Esophagus muscularis mucosa (tissue), 4 donors: Measurements from ENCODE around the gene ANKRD34C.

Experiments used
- EP300 ChIP-seq: sonication (generic); formaldehyde crosslinking; IDR thresholded peaks from one replicate; pipeline ENCODE4 v1.6.1; 2017; ENCODE audit warnings: antibody characterized with exemption
- POLR2A ChIP-seq: fragments of 450-650 bp; IDR thresholded peaks from one replicate; pipeline ENCODE4 v1.6.1; 2017; ENCODE audit warnings: antibody characterized with exemption, moderate library complexity, mild to moderate bottlenecking, low read depth
- TF ChIP-seq, protein P1 (sequence below), 3 experiments: fragments of 200-600 bp in 2 of 3; fragments of 450-650 bp in 1 of 3; sonication (generic) in 2 of 3; IDR thresholded peaks; one replicate each; pipeline ENCODE4 v1.5.1; 2017 to 2019; ENCODE audit warnings: antibody characterized with exemption in 3 of 3, mild to moderate bottlenecking in 2 of 3, moderate library complexity in 1 of 3

DNA sequence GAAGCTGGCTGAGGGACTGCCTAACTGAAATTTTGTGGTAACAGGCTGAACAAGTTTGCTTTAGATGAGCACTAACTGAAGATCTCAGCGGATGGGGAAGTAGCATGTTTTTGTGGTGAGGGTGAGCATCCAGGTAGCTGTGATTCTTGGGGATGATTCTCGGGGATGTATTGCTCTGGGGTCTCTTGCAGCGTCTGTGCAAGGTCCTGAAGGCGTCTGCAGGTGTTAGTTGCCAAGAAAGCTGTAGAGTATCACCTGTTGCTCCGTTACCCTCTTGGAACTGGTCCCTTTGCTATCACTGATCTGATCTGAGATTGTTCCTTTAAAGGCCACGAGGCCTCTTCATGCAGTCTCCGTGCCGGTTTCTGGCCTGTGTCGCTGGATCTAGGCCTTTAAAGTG lies 34.3 kb downstream of the ANKRD34C start:
- TF ChIP-seq, protein P1, sequence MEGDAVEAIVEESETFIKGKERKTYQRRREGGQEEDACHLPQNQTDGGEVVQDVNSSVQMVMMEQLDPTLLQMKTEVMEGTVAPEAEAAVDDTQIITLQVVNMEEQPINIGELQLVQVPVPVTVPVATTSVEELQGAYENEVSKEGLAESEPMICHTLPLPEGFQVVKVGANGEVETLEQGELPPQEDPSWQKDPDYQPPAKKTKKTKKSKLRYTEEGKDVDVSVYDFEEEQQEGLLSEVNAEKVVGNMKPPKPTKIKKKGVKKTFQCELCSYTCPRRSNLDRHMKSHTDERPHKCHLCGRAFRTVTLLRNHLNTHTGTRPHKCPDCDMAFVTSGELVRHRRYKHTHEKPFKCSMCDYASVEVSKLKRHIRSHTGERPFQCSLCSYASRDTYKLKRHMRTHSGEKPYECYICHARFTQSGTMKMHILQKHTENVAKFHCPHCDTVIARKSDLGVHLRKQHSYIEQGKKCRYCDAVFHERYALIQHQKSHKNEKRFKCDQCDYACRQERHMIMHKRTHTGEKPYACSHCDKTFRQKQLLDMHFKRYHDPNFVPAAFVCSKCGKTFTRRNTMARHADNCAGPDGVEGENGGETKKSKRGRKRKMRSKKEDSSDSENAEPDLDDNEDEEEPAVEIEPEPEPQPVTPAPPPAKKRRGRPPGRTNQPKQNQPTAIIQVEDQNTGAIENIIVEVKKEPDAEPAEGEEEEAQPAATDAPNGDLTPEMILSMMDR (IDR thresholded peaks at IDR 0.05) = no peak
- no peak for TF ChIP-seq POLR2A
- no peak for TF ChIP-seq EP300
